ENCODE data around the gene SULT2B1.

Gene SULT2B1

DNA sequence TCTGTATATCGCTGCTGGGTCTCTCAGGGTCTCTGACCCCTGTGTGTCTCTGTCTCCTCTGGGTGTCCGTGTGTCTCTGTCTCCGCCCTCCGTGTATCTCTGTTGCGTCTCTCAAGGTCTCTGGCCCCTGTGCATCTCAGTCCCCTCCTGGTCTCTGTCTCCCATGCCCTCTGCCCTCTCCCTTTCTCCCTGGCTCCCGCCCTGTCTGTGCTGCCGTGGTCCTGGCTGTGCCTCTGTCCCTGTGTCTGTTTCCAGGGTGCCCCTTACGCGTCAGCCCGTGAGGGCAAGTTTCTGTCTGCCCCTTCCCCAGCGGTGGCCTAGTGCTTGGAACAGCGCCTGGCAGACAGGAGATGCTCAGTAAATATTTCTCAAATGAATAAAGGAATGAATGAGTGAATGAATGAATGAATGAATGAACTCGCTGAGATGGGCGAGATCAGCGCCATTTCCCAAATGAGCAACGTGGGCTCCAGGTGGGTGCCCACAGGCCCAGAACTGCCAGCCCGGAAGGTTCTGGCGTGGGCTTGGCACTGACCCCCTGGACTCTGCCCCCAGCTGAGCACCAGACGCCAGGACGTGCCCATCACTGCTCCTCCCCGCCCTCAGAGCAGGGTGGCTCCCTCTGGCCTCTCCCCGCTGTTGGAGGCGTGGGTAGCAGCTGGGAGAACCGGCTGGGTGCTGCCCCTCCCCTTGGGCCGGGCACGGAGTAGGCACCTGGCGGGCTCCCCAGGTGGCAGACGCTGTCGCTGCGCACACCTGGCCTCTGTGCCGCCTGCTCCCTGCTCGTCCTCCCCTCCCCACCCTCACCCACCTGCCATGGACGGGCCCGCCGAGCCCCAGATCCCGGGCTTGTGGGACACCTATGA lies at the start of gene SULT2B1:
TSS of gene SULT2B1 (plus strand) at position 736 of the 866 bp plus-strand sequence. CDS start at position 817, 81 bp downstream.
- Histone ChIP-seq H3K27ac (ENCODE audit: low read depth, low read length) (no peak within 1 kb of the TSS), H3K4me1 (ENCODE audit: control insufficient read depth, insufficient read depth, low read length) (no peaks in the 10 kb centered on the region), H3K9ac (ENCODE audit: low read length) (no peak within 1 kb of the TSS), H3K4me3 (ENCODE audit: low read length) (no peak within 1 kb of the TSS), H3K36me3 (ENCODE audit: control insufficient read depth, insufficient read depth, low read length) (no peaks in the 10 kb centered on the region), H3K27me3 (ENCODE audit: control insufficient read depth, insufficient read depth, low read length) (peaks cover 10% of the 10 kb centered on the region)

DNA sequence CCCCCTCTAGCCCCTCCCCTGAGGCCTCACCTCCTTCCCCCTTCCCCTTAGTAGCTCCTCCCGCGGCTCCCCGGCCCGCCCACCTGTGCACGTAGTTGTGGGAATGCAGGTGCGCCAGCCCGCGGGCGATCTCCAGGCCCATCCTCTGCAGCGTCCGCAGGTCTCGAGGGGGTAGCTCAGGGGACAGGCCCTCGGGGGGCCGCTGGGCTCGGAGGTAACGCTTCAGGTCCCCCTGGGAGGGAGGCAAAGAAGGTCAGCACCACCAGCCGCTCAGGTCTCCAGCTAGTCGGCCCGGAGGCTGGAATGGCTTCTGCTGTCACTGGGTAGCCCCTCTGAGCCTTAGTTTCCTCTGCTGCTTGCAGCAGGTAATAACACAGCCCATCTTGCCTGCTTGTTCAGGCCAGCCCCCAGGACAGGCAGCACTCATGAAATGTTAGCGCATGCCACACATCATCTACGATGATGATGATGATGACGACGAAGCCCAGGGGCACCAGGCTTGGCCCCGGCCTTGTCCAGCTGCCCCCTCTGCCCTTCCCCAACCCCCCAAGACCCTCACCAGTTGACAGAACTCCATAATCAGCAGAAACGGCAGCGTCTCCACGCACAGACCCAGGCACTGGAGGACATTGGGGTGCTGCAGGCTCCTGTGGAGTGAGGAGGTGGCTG lies 49.5 kb upstream of the SULT2B1 start:
- Histone ChIP-seq H3K27me3 (ENCODE audit: control insufficient read depth, insufficient read depth, low read length) (peaks cover 28% of the 10 kb centered on the region), H3K4me1 (ENCODE audit: control insufficient read depth, insufficient read depth, low read length) (no peaks in the 10 kb centered on the region), H3K9ac (ENCODE audit: low read length) (no peak overlapping the region), H3K4me3 (ENCODE audit: low read length) (no peak overlapping the region), H3K27ac (ENCODE audit: low read depth, low read length) (no peak overlapping the region), H3K36me3 (ENCODE audit: control insufficient read depth, insufficient read depth, low read length) (no peaks in the 10 kb centered on the region)

DNA sequence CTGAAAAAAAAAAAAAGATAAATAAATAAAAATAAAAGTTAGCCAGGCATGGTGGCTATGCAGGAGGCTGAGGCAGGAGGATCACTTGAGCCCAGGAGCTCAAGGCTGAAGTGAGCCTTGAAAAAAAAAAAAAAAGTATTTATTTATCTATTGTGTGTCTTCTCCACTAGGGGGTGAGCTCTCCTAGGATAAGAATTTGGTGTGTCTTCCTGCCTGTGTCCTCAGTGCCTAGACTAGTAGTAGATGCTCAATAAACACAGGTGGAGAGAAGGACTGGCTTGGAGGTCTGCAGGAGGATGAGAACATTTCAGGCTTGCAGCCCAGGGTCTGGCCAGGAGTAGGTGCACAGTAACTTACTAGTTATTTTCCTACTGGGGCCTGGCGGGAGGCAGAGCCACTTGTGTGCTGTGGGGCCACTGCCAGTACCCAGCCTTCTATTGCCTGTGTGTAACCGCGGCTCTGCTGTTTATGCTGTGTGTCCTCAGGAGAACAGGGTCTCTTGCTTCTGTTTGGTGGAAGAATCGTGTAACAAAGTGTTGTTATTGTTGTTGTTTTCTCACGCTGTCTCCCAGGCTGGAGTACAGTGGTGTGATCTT lies 45.7 kb upstream of the SULT2B1 start:
- Histone ChIP-seq H3K27ac (ENCODE audit: low read depth, low read length) (no peak overlapping the region), H3K27me3 (ENCODE audit: control insufficient read depth, insufficient read depth, low read length) (peaks cover 6% of the 10 kb centered on the region), H3K4me3 (ENCODE audit: low read length) (no peak overlapping the region), H3K9ac (ENCODE audit: low read length) (no peak overlapping the region), H3K4me1 (ENCODE audit: control insufficient read depth, insufficient read depth, low read length) (no peaks in the 10 kb centered on the region), H3K36me3 (ENCODE audit: control insufficient read depth, insufficient read depth, low read length) (no peaks in the 10 kb centered on the region)

DNA sequence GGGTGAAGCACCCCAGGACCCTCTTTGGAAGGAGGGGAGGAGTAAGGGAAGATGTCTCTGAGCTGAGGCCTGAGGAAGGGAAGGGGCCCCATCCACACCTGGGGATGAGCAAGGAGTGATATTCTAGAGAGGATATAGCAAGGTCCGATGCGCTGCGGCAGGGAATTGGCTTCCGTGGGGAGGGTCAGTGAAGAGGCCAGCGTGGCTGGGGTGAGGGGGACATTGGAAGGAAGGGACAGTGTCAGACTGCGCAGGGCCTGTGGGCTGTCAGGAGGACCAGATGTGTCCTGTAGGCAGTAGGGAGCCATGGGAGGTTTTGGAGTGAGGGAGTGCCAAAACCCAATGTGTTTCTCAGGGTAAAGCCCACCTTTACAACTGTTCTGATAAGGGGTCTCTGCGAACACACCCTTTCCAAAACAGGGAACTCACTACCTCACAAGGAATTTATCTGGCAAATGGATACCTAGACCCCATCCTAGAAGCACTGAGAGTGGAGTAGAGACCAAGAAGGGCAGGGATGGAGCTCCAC lies 44.0 kb upstream of the SULT2B1 start:
- Histone ChIP-seq H3K4me1 (ENCODE audit: control insufficient read depth, insufficient read depth, low read length) (no peaks in the 10 kb centered on the region), H3K4me3 (ENCODE audit: low read length) (no peak overlapping the region), H3K36me3 (ENCODE audit: control insufficient read depth, insufficient read depth, low read length) (no peaks in the 10 kb centered on the region), H3K27me3 (ENCODE audit: control insufficient read depth, insufficient read depth, low read length) (peaks cover 7% of the 10 kb centered on the region), H3K27ac (ENCODE audit: low read depth, low read length) (no peak overlapping the region), H3K9ac (ENCODE audit: low read length) (no peak overlapping the region)

DNA sequence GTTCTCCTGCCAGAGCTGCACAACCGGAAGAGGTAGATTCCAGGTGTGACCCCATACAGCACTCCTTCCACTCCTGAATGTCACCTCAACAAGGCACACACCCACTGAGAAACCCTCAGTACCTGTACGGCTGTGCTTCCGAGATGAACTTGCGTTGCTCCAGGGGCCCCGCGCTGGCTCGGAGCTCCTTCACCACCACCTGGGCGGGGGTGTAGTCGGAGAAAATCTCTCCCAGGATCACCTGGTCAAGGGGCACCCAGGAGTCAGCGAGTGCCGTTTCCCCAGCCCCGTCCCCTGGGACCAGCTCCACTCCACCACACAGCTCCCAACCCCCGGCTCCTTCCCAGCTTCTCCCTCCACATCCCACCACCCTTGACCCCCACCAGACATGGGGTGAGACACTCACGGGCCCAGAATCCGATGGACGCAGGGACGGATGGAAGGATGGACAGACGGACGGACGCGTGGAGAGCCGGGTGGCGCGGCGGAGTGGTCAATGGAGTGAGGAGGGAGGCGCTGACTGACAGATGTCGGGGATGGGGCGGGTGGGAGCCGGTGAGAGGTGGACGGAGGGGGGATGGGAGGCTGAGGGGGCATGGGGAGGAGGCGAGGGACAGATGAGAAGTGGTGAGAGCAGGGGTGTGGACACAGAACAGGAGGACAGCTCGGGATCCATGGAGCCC lies 43.1 kb upstream of the SULT2B1 start:
- H3K4me3 ChIP-seq (ENCODE audit: low read length): no peak overlapping the region
- H3K9ac ChIP-seq (ENCODE audit: low read length): no peak overlapping the region
- peaks cover 11% of the 10 kb centered on the region for H3K27me3 ChIP-seq (ENCODE audit: control insufficient read depth, insufficient read depth, low read length)
- no peaks in the 10 kb centered on the region for H3K4me1 ChIP-seq (ENCODE audit: control insufficient read depth, insufficient read depth, low read length)
- no peaks in the 10 kb centered on the region for H3K36me3 ChIP-seq (ENCODE audit: control insufficient read depth, insufficient read depth, low read length)
- H3K27ac ChIP-seq (ENCODE audit: low read depth, low read length): no peak overlapping the region

DNA sequence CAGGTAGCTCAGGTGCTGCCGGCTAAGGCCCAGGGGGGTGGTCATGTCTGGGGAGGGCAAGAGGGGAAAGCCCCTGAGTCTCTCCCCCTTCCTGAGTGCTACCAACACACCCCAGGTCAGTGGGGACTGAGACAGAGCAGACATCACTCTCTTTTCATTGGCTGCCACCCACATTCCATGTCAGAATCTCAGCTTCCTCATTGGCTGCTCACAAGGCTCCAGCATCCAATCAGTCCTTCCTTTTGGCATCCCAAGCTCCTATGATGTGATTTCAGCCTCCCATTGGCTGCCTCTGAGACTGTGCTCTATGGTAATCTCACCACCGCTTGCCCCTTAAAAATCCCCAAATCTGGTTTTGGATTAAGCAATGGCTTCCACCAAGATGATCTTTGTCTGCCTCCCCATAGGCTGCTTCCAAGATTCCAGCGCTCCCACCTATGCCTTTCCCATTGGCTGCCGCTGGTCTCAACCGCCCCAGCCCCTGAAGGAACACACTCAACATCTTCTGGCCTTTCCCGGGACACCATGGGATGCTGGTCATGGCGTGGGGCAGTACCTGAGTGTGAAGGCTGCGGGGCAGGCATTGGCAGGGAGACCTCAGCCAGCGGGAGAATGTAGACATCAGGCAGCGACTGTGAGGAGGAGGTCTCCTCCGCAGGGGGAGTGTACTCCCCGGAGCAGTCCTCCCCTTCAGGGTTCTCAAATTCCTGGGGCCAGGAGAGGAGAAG lies 42.3 kb upstream of the SULT2B1 start:
- H3K4me1 ChIP-seq (ENCODE audit: control insufficient read depth, insufficient read depth, low read length): no peaks in the 10 kb centered on the region
- H3K4me3 ChIP-seq (ENCODE audit: low read length): no peak overlapping the region
- H3K27ac ChIP-seq (ENCODE audit: low read depth, low read length): no peak overlapping the region
- H3K36me3 ChIP-seq (ENCODE audit: control insufficient read depth, insufficient read depth, low read length): no peaks in the 10 kb centered on the region
- H3K27me3 ChIP-seq (ENCODE audit: control insufficient read depth, insufficient read depth, low read length): peaks cover 11% of the 10 kb centered on the region
- no peak overlapping the region for H3K9ac ChIP-seq (ENCODE audit: low read length)

DNA sequence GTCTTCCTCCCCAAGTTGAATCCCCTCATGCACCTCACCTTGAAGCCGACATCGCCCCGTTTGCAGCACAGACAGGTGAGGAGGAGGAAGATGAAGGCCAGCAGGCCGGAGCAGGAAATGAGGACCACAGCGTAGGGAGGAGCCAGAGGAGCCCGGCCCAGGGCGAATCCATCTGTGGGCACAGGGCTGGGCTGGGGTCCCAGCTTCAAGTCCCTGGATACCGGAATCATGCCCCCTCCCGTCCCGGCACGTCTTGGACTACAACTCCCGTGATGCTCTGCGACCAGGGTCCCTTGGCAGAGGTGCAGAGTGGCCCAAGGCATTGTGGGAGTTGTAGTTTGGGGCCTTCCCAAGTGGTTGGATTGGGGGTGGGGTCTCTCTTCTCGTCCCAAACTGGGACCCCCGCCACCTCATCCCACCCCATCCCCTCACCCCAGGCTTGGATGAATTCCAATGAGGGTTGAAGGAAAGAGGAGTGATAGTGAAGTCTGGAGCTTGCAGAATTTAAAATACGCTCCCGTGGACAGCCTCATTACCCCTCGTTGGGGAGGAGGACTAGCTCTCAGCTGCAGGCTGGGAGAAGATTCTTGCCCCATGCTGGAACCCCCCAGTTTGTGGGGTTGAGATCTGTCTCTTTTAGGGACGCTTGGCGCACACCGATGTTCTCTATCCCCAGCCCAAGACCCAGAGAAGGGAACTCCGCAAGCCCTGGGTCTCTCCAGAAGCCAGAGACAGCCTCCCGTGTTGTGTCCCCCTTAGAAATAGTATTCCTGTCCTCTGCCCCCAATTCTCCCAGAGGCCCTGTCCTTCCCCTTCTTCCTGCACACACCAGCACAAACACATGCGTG lies 41.3 kb upstream of the SULT2B1 start:
- no peaks in the 10 kb centered on the region for H3K4me1 ChIP-seq (ENCODE audit: control insufficient read depth, insufficient read depth, low read length)
- H3K9ac ChIP-seq (ENCODE audit: low read length): peak overlapping the region; percentile 16
- peak overlapping the region; percentile 18 for H3K4me3 ChIP-seq (ENCODE audit: low read length)
- H3K27me3 ChIP-seq (ENCODE audit: control insufficient read depth, insufficient read depth, low read length): peaks cover 11% of the 10 kb centered on the region
- H3K36me3 ChIP-seq (ENCODE audit: control insufficient read depth, insufficient read depth, low read length): no peaks in the 10 kb centered on the region
- no peak overlapping the region for H3K27ac ChIP-seq (ENCODE audit: low read depth, low read length)

DNA sequence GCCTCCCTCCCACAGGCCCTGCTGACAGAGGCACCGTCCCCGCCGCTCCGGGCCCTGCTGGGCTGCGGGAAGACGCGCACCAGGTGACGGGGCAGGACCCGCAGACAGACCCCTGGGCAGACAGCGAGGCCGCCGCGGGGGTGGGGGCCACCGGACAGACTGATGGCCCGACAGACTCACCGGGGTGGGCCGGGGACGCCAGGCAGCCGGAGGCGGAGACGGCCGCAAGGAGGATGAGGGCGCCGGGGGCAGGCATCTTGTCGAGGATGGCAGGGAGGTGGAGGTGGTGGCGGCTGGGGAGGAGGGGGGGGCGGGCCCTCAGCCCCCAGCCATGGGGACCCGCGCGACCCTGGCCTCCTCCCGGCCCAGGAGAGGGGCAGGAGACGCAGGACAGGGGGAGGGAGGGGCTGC lies 40.6 kb upstream of the SULT2B1 start:
- peaks cover 11% of the 10 kb centered on the region for H3K27me3 ChIP-seq (ENCODE audit: control insufficient read depth, insufficient read depth, low read length)
- H3K4me3 ChIP-seq (ENCODE audit: low read length): no peak overlapping the region

DNA sequence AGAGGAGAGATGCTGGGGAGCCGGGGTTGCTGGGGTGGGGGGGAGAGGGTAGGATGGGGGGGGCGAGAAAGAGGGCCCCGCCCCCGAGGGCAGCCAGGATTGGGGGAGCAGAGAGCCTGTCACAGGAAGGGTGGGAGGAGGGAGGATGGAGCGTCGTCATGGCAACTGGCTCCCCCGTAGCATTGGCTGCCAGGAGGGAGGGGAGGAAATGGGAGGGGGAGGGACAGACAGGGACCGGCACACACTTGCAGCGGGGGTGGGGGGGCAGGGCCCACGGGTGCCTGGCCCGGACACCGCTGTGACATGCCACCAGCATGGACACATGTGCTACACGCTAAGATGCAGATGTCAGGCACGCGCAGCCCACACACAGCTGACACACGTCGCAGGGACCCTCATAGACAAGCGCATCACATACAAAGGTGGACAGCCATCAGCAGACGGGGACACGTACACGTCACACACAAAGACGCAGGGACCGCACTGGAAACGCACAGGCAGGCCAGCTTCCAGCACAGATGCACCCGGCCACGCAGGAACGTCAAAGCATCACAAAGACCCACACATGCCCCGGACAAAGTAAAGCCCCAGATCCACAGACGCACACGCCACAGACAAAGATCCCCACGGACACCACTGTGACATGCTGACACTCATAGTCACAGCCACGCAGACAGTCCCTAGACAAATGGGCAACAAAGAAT lies 40.0 kb upstream of the SULT2B1 start, which contains the start of gene LMTK3:
TSS of gene LMTK3 (minus strand) at position 36 of the 704 bp plus-strand sequence. CDS start 259 bp downstream, outside the sequence.
- Histone ChIP-seq H3K4me1 (ENCODE audit: control insufficient read depth, insufficient read depth, low read length) (no peaks in the 10 kb centered on the region), H3K4me3 (ENCODE audit: low read length) (no peak within 1 kb of the TSS), H3K36me3 (ENCODE audit: control insufficient read depth, insufficient read depth, low read length) (no peaks in the 10 kb centered on the region), H3K27me3 (ENCODE audit: control insufficient read depth, insufficient read depth, low read length) (peaks cover 11% of the 10 kb centered on the region), H3K9ac (ENCODE audit: low read length) (no peak within 1 kb of the TSS), H3K27ac (ENCODE audit: low read depth, low read length) (no peak within 1 kb of the TSS)

More for the DNA sequence above, 40.6 kb upstream of the SULT2B1 start:
- Histone ChIP-seq H3K27ac (ENCODE audit: low read depth, low read length) (no peak overlapping the region), H3K4me1 (ENCODE audit: control insufficient read depth, insufficient read depth, low read length) (no peaks in the 10 kb centered on the region), H3K9ac (ENCODE audit: low read length) (no peak overlapping the region), H3K36me3 (ENCODE audit: control insufficient read depth, insufficient read depth, low read length) (no peaks in the 10 kb centered on the region)

DNA sequence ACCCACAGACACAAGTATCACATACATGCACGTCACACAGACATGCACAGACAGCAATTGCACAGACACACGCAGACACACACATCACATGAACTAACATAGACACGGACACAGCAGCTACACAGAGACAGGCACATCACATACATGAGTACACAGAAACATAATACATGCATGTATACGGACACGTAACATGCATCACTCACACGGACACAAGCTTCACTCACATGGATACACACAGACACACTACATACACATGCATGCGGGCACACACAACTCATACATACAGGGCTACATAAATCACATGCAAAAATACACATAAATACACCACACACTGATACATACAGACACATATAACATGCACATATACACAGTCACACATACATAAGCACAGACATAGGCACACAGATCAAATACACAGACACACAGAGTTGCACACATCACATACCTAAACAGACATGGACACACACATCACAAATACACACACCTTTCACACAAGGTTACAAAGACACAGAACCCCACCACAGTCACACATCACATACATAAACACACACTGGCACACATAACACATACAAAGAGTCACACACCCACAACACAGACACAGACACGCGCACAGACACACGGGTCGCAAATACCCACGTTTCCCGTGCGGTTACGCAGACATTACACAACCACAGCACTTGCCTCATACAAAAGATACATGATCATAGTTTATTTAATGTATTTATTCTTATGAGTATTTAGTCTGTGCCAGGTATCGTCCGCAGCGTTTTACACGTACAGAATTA lies 39.3 kb upstream of the SULT2B1 start:
- Histone ChIP-seq H3K27ac (ENCODE audit: low read depth, low read length) (no peak overlapping the region), H3K36me3 (ENCODE audit: control insufficient read depth, insufficient read depth, low read length) (no peaks in the 10 kb centered on the region), H3K4me3 (ENCODE audit: low read length) (no peak overlapping the region), H3K4me1 (ENCODE audit: control insufficient read depth, insufficient read depth, low read length) (no peaks in the 10 kb centered on the region), H3K27me3 (ENCODE audit: control insufficient read depth, insufficient read depth, low read length) (peaks cover 11% of the 10 kb centered on the region), H3K9ac (ENCODE audit: low read length) (no peak overlapping the region)

Data from rectal smooth muscle tissue (tissue), 1 donor.